Esophagus squamous epithelium (tissue), 4 donors: ENCODE measurements around the gene PTOV1.

Experiments
- POLR2A ChIP-seq, 4 donors: fragments of 450-650 bp; IDR thresholded peaks; one replicate each; pipeline ENCODE4 v1.6.1; 2017; ENCODE audit warnings: antibody characterized with exemption in 4 of 4, mild to moderate bottlenecking in 4 of 4, moderate library complexity in 3 of 4
- TF ChIP-seq, protein P1 (sequence below), 6 experiments: fragments of 450-650 bp in 4 of 6; fragments of 200-600 bp in 2 of 6; sonication (generic) in 2 of 6; IDR thresholded peaks; one replicate each; pipeline ENCODE4 v1.5.1; 2016 to 2019; ENCODE audit warnings: antibody characterized with exemption in 6 of 6, mild to moderate bottlenecking in 4 of 6, moderate library complexity in 4 of 6

- TF ChIP-seq POLR2A (IDR thresholded peaks at IDR 0.05): no peak
- TF ChIP-seq, protein P1, sequence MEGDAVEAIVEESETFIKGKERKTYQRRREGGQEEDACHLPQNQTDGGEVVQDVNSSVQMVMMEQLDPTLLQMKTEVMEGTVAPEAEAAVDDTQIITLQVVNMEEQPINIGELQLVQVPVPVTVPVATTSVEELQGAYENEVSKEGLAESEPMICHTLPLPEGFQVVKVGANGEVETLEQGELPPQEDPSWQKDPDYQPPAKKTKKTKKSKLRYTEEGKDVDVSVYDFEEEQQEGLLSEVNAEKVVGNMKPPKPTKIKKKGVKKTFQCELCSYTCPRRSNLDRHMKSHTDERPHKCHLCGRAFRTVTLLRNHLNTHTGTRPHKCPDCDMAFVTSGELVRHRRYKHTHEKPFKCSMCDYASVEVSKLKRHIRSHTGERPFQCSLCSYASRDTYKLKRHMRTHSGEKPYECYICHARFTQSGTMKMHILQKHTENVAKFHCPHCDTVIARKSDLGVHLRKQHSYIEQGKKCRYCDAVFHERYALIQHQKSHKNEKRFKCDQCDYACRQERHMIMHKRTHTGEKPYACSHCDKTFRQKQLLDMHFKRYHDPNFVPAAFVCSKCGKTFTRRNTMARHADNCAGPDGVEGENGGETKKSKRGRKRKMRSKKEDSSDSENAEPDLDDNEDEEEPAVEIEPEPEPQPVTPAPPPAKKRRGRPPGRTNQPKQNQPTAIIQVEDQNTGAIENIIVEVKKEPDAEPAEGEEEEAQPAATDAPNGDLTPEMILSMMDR (IDR thresholded peaks at IDR 0.05): no peak
These were observed 24.2 kb downstream of the PTOV1 start for GRCh38 chr19:49875177-49875576.
